NCI-H1092 (cell line): ENCODE results near the gene EEF1A2.

Experiments
- DNase-seq: peaks from one replicate; lab custom pipeline; 2025; lab: John Stamatoyannopoulos, UW

The EEF1A2 gene

GRCh38 chr20:63498960-63499337, at the start of gene EEF1A2:
TSS of gene EEF1A2 (minus strand) at chr20:63499083. CDS start at chr20:63497763, 1,320 bp downstream.
- DNase-seq, result peak; percentile 50

GRCh38 chr20:63548542-63548941, 49.7 kb upstream of the EEF1A2 start:
- DNase-seq, result no peak

- DNase-seq, result no peak
Measured at GRCh38 chr20:63547725-63548480, 49.0 kb upstream of the EEF1A2 start, which contains the start of gene SRMS. TSS of gene SRMS (minus strand) at chr20:63547749. CDS start at chr20:63547463, 286 bp downstream.

- DNase-seq, result no peak
Measured at GRCh38 chr20:63546956-63547724, 48.3 kb upstream of the EEF1A2 start.

- no peak for DNase-seq
Measured at GRCh38 chr20:63546256-63546955, 47.5 kb upstream of the EEF1A2 start.

GRCh38 chr20:63545814-63546213, 46.9 kb upstream of the EEF1A2 start:
- DNase-seq, result no peak

- DNase-seq, result no peak
Measured at GRCh38 chr20:63544958-63545516, 46.2 kb upstream of the EEF1A2 start.

- DNase-seq, result no peak
Measured at GRCh38 chr20:63544241-63544957, 45.5 kb upstream of the EEF1A2 start.

GRCh38 chr20:63543733-63544132, 44.9 kb upstream of the EEF1A2 start:
- DNase-seq, result no peak

GRCh38 chr20:63543131-63543530, 44.2 kb upstream of the EEF1A2 start:
- no peak for DNase-seq

GRCh38 chr20:63542696-63543095, 43.8 kb upstream of the EEF1A2 start:
- no peak for DNase-seq

GRCh38 chr20:63542031-63542559, 43.2 kb upstream of the EEF1A2 start:
- no peak for DNase-seq

- no peak for DNase-seq
Measured at GRCh38 chr20:63541371-63541770, 42.5 kb upstream of the EEF1A2 start.

- DNase-seq, result no peak
Measured at GRCh38 chr20:63540417-63541186, 41.7 kb upstream of the EEF1A2 start.

GRCh38 chr20:63539441-63540370, 40.8 kb upstream of the EEF1A2 start:
- DNase-seq, result no peak

- no peak for DNase-seq
Measured at GRCh38 chr20:63539092-63539430, 40.2 kb upstream of the EEF1A2 start.

- no peak for DNase-seq
Measured at GRCh38 chr20:63538204-63539091, 39.6 kb upstream of the EEF1A2 start.

GRCh38 chr20:63537525-63538203, 38.8 kb upstream of the EEF1A2 start:
- DNase-seq, result peak; percentile 31
